PC-3 (cell line): Measurements from ENCODE around the gene COQ8A. TPM values are rescaled to one million over a fixed set of nuclear protein-coding genes. Genes with fewer than 3 reads are reported as not detected.

Experiments used
- ATAC-seq: fragments of 200-7000 bp; cut with Tn5 transposase; 2 replicates; pipeline ENCODE4 v1.9.1; 2020; ENCODE audit warnings: mild to moderate bottlenecking, moderate library complexity
- BruUV-seq: library from RNA; stranded (reverse); fragments of 400-500 nt; replicated peaks from 2 replicates; lab custom pipeline; 2021; lab: Mats Ljungman, UMichigan
- CTCF ChIA-PET: fragments of 300-600 bp; sonication (Branson Sonifier 250); formaldehyde crosslinking; loops from one replicate; lab custom pipeline; 2022; ENCODE audit warnings: antibody characterized with exemption; lab: Charles Lee
- POLR2A ChIA-PET: fragments of 300-600 bp; sonication (Branson Sonifier 250); formaldehyde crosslinking; loops from one replicate; lab custom pipeline; 2022; ENCODE audit warnings: antibody characterized with exemption; ENCODE audit not compliant: unreplicated experiment; lab: Charles Lee
- DNase-seq: peaks from one replicate; pipeline ENCODE4 v3.0.0-alpha.2; 2015
- H2AFZ ChIP-seq: fragments of 300-600 bp; sonication (generic); 2 replicates; pipeline ENCODE4 v1.6.0; 2016; ENCODE audit warnings: antibody characterized with exemption, low read length
- H3F3A ChIP-seq: fragments of 300-600 bp; sonication (generic); one replicate; pipeline ENCODE4 v1.6.0; 2017; ENCODE audit warnings: antibody characterized with exemption, low read length, control low read depth, mild to moderate bottlenecking; ENCODE audit not compliant: unreplicated experiment
- H3K27ac ChIP-seq: fragments of 300-600 bp; sonication (generic); 2 replicates; pipeline ENCODE4 v1.5.1; 2016; ENCODE audit warnings: mild to moderate bottlenecking, low read length
- H3K27me3 ChIP-seq: fragments of 300-600 bp; sonication (generic); 2 replicates; pipeline ENCODE4 v1.6.1; 2016; ENCODE audit warnings: low read length, mixed read lengths
- H3K36me3 ChIP-seq: fragments of 300-600 bp; sonication (generic); 2 replicates; pipeline ENCODE4 v1.6.1; 2016; ENCODE audit warnings: low read depth, mixed run types, low read length, mixed read lengths
- H3K4me1 ChIP-seq: fragments of 300-600 bp; sonication (generic); 2 replicates; pipeline ENCODE4 v1.5.1; 2016; ENCODE audit warnings: low read length; ENCODE audit not compliant: insufficient read depth
- H3K4me2 ChIP-seq: fragments of 300-600 bp; sonication (generic); 2 replicates; pipeline ENCODE4 v1.6.0; 2016; ENCODE audit warnings: low read length
- H3K4me3 ChIP-seq: fragments of 300-600 bp; sonication (generic); 2 replicates; pipeline ENCODE4 v1.5.1; 2016; ENCODE audit warnings: mild to moderate bottlenecking, low read length, mixed read lengths
- H3K79me2 ChIP-seq: fragments of 300-600 bp; sonication (generic); 2 replicates; pipeline ENCODE4 v1.6.1; 2017; ENCODE audit warnings: low read length, mixed read lengths
- H3K9ac ChIP-seq: fragments of 300-600 bp; sonication (generic); 2 replicates; pipeline ENCODE4 v1.6.0; 2016; ENCODE audit warnings: mild to moderate bottlenecking, low read length
- H3K9me2 ChIP-seq: fragments of 300-600 bp; sonication (generic); replicated peaks from 2 replicates; pipeline ENCODE4 v1.6.1; 2016; ENCODE audit warnings: mixed run types, low read length, mixed read lengths
- H3K9me3 ChIP-seq: fragments of 300-600 bp; sonication (generic); 2 replicates; pipeline ENCODE4 v1.6.1; 2016; ENCODE audit warnings: low read length, mixed read lengths
- H4K20me1 ChIP-seq: fragments of 300-600 bp; sonication (generic); 2 replicates; pipeline ENCODE4 v1.6.1; 2016; ENCODE audit warnings: low read length, mixed read lengths
- CTCF ChIP-seq: fragments of 300-600 bp; sonication (generic); conservative IDR thresholded peaks from 2 replicates; pipeline ENCODE4 v1.5.1; 2017; ENCODE audit warnings: antibody characterized with exemption, low read depth, mild to moderate bottlenecking, low read length
- EZH2 ChIP-seq: fragments of 300-600 bp; sonication (generic); IDR thresholded peaks from one replicate; pipeline ENCODE4 v1.6.1; 2017; ENCODE audit warnings: antibody characterized with exemption, mild to moderate bottlenecking, low read length; ENCODE audit not compliant: unreplicated experiment
- EZH2phosphoT487 ChIP-seq: fragments of 300-600 bp; sonication (generic); IDR thresholded peaks from 2 replicates; pipeline ENCODE4 v1.6.1; 2018; ENCODE audit warnings: mild to moderate bottlenecking, antibody characterized with exemption, low read length, borderline replicate concordance
- intact Hi-C: fragments of 100-400 bp; cut with micrococcal nuclease; formaldehyde crosslinking; loops from 2 replicates; pipeline ENCODE4 v1.9.0; 2023
- total RNA-seq: library from RNA; depleted of rRNA; stranded (reverse); fragments of >200 nt; gene quantifications from 2 replicates; pipeline ENCODE4 v1.2.3, GENCODE V29; 2014

COQ8A gene
- total RNA-seq, 1 experiment from 2014 or later: 67.0 TPM

- no peak overlapping the region for H3K9ac ChIP-seq
- H3K9me2 ChIP-seq: no peaks in the 10 kb centered on the region
- peaks cover 69% of the 10 kb centered on the region for H3K79me2 ChIP-seq
- H3K4me3 ChIP-seq: no peak overlapping the region
- CTCF ChIA-PET: no interaction called here
- no peaks in the 10 kb centered on the region for H3K36me3 ChIP-seq
- BruUV-seq: no TSS peak
- peaks cover 27% of the 10 kb centered on the region for H3K4me1 ChIP-seq
- no peaks in the 10 kb centered on the region for H3F3A ChIP-seq
- no peaks in the 10 kb centered on the region for H3K9me3 ChIP-seq
- intact Hi-C loops: loop anchor here (10.0 kb wide), 1 partner anchor 152 kb away; no protein-coding TSS in a partner anchor
- no peak overlapping the region for H2AFZ ChIP-seq
- no peak overlapping the region for H3K27ac ChIP-seq
- H4K20me1 ChIP-seq: peaks cover 4% of the 10 kb centered on the region; the same call in 1 of the 2 replicates
- POLR2A ChIA-PET: no interaction called here
- DNase-seq (no peak), ATAC-seq (no peak)
- TF ChIP-seq EZH2phosphoT487 (no peak), EZH2 (no peak), CTCF (no peak)
- H3K4me2 ChIP-seq: no peak overlapping the region
- H3K27me3 ChIP-seq: no peaks in the 10 kb centered on the region
These were observed 2.3 kb downstream of the COQ8A start for GRCh38 chr1:226942392-226942791.

- no peaks in the 10 kb centered on the region for H3K9me3 ChIP-seq
- no peaks in the 10 kb centered on the region for H3K36me3 ChIP-seq
- no peak overlapping the region for H3K9ac ChIP-seq
- H3K27me3 ChIP-seq: no peaks in the 10 kb centered on the region
- ChIA-PET POLR2A (no interaction called here), CTCF (no interaction called here)
- peaks cover 4% of the 10 kb centered on the region; the same call in 1 of the 2 replicates for H4K20me1 ChIP-seq
- H2AFZ ChIP-seq: no peak overlapping the region
- H3K79me2 ChIP-seq: peaks cover 74% of the 10 kb centered on the region
- H3K4me2 ChIP-seq: no peak overlapping the region
- TF ChIP-seq EZH2phosphoT487 (no peak), EZH2 (no peak), CTCF (no peak)
- intact Hi-C loops: loop anchor here (10.0 kb wide), 1 partner anchor 152 kb away; no protein-coding TSS in a partner anchor
- BruUV-seq: no TSS peak
- H3K27ac ChIP-seq: no peak overlapping the region
- no peaks in the 10 kb centered on the region for H3F3A ChIP-seq
- no peaks in the 10 kb centered on the region for H3K9me2 ChIP-seq
- H3K4me1 ChIP-seq: peaks cover 25% of the 10 kb centered on the region
- ATAC-seq (no peak), DNase-seq (no peak)
- no peak overlapping the region for H3K4me3 ChIP-seq
These were observed 3.1 kb downstream of the COQ8A start for GRCh38 chr1:226943156-226943555.

GRCh38 chr1:226943927-226944326 lies 3.8 kb downstream of the COQ8A start:
- intact Hi-C loops: loop anchor here (10.0 kb wide), 1 partner anchor 151 kb away; no protein-coding TSS in a partner anchor
- H3K79me2 ChIP-seq: peaks cover 82% of the 10 kb centered on the region
- ATAC-seq (no peak), DNase-seq (no peak)
- H3K9me2 ChIP-seq: no peaks in the 10 kb centered on the region
- no peak overlapping the region for H3K27ac ChIP-seq
- H4K20me1 ChIP-seq: peaks cover 4% of the 10 kb centered on the region; the same call in 1 of the 2 replicates
- H3F3A ChIP-seq: no peaks in the 10 kb centered on the region
- H3K4me3 ChIP-seq: no peak overlapping the region
- CTCF ChIA-PET: no interaction called here
- BruUV-seq: no TSS peak
- no peak for TF ChIP-seq EZH2
- TF ChIP-seq CTCF: no peak
- TF ChIP-seq EZH2phosphoT487: no peak
- H3K27me3 ChIP-seq: no peaks in the 10 kb centered on the region
- peaks cover 18% of the 10 kb centered on the region for H3K4me1 ChIP-seq
- H3K9ac ChIP-seq: no peak overlapping the region
- H2AFZ ChIP-seq: no peak overlapping the region
- H3K9me3 ChIP-seq: no peaks in the 10 kb centered on the region
- POLR2A ChIA-PET: no interaction called here
- no peak overlapping the region for H3K4me2 ChIP-seq
- no peaks in the 10 kb centered on the region for H3K36me3 ChIP-seq
